Activated T-cell treated with anti-CD3 and anti-CD28 coated beads for 4 hours (primary cell): ENCODE results near the gene MPI.
"Not testable (repeated sequence)": the region's sequence is repeated elsewhere in the genome, so short reads cannot be mapped to it uniquely, and the experiment has no call there.

Source experiments
- DNase-seq: peaks from one replicate; pipeline ENCODE4 v3.0.0-alpha.2; 2020

Gene MPI

DNA sequence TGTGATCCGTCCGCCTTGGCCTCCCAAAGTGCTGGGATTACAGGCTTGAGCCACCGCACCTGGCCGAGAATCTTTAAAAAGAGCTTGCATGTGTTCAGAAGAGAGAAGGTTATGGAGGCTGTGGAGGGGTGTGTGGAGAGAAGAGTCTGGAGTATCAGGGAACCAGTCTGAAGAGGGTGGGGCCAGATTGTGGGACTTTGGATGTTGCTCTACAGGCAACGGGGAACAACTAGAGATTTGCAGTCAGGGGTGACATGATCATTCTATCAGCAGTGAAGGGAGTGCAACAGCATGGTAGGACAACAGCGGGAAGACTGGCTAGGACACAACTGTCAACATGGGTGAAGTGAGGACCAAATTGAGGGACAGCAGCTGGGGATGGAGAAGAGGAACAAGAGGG is 25.5 kb upstream of the MPI start:
- no peak for DNase-seq

DNA sequence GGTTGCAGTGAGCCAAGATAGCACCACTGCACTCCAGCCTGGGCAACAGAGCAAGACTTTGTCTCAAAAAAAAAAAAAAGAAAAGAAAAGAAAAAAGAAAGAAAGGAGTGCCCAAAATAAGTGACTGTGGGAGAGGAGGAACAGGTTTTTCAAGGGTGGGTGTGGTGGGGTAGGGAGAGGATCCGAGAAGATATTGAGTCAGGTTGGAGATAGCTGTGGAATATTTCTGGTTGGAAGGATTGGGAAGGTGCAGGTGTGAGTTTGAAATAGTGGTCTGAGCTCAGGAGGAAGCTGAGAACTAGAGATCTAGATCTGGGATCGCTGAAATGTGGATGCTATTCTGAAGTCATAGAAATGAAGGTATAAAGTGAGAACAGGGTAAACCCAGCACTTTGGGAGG is 24.5 kb upstream of the MPI start:
- no peak for DNase-seq

DNA sequence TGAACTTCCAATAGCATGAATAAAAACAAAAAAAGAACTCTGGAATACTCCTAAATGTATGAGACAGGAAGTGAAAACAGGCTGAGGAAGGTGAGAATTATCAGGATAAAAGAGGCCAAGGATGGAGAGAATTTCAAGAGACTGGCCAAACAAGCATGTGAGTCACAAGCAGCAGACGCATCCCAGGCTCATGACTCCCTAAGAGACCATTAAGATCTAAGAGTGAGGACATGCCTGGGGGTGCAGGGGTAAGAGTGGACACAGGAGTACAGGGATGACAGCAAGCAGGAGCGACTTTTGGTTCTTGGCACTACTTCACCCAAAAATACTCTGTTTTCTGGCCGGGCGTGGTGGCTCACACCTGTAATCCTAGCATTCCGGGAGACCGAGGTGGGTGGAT is 23.8 kb upstream of the MPI start:
- DNase-seq = no peak

DNA sequence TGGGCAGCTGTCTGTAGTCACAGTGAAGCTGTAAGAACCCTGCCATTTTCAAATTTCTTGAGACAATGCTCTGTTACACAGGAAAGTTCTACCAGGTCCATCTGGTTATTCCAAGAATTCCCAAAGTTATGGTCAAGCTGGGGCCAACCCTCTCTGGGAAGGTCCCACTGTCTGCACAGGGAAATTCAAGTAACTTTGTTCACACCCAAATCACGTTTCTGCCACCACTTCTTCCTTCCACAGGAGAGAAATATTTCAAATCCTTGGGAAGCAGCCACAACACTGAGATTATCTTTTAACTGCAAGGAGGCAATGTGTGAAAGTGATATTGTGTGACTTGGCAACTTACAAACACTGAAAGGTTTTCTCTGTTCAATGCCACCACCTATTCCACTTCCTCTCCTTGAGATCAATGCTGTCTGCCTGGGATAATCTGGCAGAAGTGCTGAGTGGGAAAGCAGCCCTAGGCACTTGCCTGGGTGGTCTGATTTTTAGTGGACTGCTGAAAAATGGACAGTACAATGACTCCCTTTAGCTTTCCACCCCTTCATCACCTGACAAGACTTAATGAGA is 22.3 kb upstream of the MPI start:
- no peak for DNase-seq

DNA sequence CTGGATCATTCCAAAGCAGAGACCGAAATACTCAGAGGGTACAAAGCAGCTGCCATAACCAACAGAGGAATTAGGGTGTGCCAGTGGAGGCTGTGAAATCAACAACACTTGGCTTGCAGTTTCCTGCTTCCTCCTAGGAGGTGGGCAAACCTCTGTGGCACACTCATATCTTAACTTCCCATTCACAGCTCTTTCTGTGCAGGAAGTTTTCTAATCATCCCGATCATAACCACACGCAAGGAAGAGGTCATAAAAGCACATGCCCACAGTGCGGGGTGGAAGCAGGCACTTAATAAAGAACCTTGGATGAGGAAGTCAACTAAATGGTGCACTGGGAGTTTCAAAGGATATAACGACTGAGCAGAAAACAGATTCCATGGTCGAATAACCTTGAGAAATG is 21.8 kb upstream of the MPI start:
- DNase-seq = no peak

DNA sequence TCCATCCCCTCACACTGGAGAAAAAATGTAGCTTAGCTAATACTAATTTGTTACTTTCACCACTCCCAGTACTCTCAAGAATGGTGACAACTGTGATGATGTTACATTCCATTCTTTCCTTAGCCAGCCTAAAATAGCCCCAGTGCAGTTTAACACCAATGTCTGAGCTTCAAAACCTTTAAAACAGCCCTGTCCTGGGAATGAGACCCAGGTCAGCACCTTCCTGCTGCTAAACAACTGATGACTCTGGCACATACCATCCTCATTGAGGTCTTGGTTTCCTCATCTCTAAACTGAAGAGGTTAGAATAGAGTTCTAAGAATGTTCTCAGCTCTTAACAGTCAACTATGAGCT is 20.5 kb upstream of the MPI start:
- DNase-seq = no peak

DNA sequence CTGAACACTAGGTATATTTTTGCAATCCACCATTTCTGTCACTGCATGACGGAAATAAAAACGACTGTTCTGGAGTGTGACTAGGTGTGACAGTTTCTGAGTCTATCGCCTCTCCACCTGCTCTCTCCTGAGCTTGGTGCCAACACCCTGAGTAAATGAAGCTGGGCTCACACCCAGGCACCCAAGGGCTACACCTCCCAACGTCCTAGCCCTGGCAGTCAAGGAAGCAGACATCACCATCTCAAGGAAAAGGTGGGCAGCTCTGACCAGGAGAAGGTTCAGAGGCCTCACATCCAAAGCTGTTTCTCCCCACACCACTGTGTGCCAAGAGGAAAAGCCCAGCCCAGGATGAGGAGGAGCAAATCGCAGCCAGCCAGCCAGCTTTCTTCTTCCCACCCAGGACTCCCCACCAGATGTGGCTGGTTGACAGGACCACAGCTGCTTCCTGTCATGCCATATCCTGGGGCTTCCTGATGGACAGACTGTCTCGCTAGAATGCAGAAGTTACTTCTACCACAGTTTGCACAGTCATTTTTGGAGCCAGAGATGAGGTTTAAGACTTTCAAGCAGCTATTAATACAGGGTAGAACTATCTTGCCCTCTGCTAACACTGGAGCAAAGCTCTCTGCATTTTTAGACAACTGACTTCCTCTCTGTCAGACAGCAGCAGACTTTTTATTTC is 20.0 kb upstream of the MPI start:
- no peak for DNase-seq

DNA sequence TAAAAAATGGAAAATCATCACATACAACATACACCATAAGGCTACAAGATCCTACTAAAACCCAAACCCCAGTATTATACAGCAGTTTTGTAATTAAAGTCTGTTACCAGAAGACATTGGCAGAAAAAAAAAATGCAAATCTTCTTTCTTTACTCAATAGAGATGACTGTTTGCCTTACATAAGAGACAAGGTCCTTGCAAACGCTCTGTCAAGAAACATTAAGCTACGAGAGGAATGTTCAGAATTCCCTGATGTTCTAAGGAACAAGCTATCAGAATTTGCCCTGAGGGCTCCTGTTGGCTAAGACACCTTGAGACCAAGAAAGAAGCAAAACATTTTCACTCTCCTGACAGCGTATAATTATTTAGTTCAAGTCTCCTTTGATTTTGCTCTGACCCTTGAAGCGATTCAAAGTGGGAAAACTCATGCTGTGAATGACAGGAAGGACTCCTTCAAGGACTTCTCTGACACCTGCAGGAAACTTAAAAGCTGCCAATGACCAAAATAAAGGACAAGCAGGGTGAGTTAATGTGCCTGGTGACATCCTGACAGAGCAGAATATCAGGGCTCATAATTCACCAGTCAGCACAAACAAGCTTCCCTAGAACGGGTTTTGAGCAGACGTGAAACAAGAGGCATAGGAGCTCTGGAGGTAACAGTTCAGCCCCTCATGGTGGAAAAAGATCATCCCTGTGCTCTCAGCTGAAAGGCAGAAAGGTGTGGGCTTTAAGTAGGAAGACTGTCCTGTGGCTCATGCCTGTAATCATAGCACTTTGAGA is 19.2 kb upstream of the MPI start:
- no peak for DNase-seq

DNA sequence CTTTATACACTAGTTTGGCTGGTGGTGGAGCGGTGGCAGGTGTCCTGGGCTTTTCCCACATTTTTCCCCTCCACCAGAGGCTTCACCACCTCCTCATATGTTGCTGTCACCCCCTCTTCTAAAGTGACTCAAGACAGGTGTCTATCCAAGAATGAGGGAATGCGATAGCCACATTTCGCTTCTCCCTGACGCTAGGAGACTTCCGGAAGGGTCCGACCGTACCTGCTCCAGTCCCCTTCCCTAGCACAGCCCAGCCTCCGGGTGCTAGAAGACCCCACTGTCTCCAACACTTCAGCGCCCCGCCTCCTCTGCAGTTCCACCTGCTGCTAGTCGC is 17.2 kb upstream of the MPI start:
- no peak for DNase-seq

DNA sequence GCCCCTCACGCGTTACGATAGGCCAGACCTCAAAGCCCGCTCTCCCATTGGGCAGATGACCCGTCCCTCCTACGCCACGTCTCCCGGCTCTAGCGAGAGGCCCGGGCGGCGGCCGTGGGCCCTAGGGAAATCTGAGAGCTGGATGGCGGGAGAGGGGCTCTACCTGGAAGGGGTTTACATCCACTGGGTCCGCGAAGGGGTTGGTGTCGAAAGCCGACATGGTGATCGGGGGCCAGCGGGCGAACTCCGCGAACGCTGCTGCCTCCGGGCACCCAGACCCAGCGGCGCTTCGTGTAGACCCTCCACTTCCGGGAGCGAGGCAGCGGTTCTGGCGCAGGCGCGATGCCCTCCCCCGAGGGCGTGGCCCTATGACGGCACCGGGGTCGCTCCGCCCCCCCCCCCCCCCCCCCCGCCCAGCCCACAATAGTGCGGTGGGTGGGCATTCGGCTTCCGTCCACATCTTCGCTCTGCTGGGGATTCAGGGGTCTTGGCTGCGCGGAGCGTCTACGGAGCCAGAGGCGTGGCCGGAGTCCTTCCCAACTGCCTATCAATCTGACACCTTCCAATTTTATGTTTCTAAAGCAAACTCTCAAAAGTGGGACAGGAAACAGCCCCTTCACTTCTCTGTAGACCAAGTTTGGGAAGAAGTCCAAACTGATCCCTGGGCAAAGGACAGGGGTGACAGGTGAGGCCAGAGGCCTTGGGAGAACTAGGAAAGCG is 16.6 kb upstream of the MPI start, which contains the start of gene SCAMP2:
Gene SCAMP2 (minus strand): TSS at position 330 of the 720 bp plus-strand sequence. CDS start 110 bp downstream, at position 220.
- peak; percentile 79 for DNase-seq

DNA sequence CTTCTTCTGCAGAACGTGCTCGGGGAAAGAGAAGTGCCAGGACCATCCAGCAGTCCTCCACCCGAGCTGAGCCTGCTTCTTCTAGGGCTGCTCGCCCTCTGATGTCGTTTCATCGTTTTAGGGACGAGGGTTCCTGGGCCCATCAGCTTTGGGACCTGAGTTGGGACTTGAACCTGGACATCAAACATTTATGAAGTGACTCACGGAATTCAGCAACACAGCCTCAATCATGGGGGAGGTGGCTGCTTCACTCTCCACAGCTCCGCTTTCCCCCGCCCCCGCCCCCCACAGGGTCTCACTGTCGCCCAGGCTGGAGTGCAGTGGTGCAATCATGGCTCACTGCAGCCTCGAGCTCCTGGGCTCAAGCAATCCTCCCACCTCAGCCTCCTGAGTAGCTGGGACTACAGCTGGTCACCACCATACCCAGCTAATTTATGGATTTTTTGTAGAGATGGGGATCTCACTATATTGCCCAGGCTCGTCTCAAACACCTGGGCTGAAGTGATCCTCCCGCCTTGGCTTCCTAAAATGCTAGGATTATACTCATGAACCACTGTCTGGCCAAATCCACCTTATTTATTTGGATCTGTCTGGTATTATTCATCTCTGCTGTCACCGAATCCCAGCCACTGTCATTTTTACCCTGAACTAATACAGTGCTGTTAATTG is 16.0 kb upstream of the MPI start:
- no peak for DNase-seq

DNA sequence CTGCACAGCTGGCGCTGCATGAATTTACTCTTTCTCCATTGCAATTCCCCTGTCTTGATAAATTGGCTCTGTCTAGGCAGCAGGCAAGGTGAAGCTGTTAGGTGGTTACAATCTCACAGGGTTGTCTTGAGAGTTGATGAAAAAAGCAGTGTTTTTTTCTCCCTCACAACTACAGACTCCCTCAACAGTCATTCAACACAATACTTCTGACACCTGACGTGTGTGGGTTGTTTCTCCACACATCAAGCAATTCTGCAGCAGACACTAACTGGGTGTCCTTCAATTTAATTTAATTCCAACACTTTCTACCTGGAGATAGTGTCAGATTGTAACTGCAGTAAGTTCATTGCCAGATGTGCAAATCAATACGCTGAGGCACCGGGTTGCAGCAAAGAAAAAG is 11.6 kb upstream of the MPI start:
- DNase-seq = no peak

DNA sequence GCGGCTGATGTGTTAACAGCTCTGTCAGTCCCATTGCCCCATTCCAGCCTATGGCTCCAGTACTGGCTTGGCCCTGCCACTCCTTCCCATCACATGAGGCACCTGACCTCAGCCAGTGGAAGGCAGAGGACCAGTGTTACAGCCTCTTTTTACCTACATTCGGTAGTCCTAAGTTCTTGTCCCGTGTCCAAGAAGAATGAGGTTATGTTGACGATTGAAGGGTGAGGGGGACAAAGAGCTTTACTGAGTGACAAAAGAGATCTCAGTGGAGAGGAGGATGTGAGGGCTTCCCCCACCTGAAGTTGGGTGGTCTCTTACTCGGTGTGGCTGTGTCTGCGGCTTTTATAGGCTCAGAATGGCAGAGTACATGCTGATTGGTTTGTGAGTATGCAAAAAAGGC is 7.3 kb upstream of the MPI start:
- DNase-seq = no peak

DNA sequence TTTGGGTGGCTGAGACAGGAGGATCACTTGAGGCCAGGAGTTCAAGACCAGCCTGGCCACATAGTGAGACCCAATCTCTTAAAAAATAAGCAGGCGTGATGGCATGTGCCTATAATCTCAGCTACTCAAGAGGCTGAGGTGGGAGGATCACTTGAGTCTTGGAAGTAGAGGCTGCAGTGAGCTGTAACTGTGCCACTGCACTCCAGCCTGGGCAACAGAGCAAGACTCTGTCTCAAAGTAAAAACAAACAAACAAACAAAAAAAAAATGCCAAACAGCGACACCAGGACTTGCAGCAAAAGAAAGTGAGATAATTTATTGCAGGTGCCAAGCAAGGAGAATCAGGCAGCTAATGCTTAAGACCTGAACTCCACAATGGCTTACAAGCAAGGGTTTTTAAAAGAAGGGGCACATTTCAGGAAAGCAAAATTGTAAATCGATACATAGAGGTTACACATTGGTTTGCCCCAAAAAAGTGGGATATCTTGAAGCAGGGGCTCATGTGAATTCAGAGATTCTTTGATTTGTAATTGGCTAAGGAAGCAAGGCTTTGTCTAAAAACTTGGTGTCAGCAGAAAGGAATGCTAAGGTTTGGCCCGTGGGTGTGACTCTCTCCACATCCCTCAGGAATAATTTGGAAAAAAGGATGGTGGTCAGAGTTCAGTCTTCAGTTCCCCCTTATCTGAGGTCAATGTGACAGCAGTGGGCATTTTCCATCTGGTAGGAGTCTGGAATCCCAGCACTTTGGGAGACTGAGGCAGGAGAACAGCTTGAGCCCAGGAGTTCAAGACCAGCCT is 5.2 kb upstream of the MPI start:
- no peak for DNase-seq

DNA sequence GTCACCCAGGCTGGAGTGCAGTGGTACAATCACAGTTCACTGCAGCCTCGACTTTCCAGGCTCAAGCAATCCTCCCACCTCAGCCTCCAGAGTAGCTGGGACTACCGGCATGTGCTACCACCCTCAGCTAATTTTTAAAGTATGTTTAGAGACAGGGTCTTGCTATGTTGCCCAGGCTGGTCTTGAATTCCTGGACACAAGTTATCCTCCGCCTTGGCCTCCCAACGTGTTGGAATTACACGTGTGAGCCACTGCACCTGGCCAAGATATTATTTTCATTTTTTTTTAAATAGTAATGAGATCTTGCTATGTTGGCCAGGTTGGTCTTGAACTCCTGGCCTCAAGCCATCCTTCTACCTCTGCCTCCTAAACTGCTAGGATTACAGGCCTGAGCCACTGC is 4.4 kb upstream of the MPI start:
- DNase-seq = no peak

DNA sequence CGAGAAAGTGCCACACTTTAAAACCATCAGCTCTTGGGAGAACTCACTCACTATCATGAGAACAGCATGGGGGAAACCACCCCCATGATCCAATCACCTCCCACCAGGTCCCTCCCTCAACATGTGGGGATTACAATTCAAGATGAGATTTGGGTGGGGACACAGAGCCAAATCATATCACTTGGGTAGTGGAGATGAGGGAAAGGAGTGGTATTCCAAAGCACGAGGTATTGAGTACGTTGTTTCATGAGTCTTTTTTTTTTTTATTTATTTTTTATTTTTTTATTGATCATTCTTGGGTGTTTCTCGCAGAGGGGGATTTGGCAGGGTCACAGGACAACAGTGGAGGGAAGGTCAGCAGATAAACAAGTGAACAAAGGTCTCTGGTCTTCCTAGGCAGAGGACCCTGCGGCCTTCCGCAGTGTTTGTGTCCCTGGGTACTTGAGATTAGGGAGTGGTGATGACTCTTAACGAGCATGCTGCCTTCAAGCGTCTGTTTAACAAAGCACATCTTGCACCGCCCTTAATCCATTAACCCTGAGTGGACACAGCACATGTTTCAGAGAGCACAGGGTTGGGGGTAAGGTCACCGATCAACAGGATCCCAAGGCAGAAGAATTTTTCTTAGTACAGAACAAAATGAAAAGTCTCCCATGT is 2.2 kb upstream of the MPI start:
- DNase-seq = not testable (repeated sequence)

DNA sequence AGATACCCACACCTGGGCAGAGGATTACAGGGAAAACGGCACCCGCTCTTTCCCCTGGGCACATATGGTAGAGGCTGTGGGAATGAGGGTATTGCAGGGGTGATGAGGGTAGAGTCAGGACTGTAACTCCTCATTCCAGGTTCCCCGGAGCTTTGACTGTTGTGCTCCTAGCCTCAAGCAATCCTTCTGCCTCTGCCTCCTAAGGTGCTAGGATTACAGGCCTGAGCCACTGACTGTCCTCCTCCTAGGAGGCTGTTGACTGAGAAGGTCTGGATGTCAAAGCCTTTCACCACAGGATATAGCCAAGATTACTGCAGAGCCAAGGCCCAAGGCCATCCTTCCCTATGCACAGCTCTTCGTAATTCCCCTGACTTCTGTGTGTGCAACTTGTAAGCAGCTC is 1.1 kb upstream of the MPI start:
- DNase-seq = no peak

DNA sequence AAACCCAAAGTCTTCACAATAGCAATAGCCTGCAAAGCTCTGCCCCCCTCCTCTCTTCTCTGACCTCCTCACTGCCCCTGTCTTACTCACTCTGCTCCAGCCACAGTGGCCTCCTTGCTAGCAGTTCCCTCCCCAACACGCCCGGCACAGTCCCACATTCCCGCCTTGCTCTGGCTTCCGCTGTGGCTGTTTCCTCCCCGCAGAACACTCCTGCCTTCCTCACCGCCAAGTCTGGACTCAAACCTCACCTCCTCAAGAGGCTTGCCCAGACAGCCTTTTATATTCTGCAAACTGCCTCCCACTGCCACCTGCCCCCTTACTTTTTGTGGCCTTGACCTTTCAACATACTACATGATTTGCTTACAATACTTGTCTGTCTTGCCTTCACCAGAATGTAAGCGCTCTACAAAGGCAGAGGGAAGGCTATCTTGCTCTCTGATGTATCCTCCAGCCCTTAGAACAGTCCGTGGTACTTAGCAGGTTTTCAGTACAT is 406 bp upstream of the MPI start:
- no peak for DNase-seq

DNA sequence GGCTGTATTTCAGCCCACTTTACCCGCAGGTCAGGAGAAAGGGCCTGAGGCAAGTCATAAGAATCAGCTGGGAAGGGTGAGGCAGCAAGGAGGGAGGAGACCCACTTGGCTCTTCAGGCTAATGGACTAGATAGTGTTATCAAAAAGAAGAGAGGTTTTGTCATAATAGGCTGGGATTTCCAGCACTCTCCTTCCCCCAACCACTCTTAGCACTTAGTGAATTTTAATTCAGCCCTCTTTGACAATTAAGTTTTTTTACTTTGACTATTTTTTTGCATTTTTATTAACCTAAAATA is 771 bp downstream of the MPI start:
- no peak for DNase-seq

DNA sequence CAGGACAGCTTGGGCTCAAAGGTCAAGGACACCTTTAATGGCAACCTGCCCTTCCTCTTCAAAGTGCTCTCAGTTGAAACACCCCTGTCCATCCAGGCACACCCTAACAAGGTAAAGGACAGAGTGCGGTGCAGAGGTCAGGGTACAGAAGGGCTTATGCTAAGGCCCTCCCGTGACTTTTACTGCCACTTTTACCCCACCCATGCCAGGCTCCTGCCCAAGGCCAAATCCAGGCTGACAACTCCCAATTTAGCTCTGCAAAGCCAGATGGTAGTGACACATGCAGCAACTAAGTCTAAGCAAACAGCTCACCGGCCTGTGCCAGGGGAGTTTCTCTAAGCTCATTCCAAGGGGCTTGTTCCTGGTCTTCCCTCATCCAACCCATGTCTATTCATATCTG is 1.6 kb downstream of the MPI start:
- no peak for DNase-seq

DNA sequence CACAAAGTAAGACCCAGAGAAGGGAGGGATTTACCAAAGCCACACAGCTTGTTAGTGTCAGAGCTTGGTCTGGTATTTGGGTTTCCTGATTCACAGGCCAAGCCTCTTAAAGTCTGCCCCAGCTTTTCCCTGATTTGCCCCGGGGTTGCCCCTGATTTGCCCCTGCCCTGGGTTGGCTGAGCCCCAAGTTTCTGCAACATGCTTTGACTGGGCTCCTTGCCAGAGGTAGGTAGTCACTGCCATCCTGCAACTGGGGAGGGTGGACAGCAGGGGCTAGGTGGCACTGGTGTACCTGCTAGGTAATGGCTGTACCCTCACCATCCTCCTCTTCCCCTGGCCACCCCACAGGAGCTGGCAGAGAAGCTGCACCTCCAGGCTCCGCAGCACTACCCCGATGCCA is 2.5 kb downstream of the MPI start:
- DNase-seq = no peak

DNA sequence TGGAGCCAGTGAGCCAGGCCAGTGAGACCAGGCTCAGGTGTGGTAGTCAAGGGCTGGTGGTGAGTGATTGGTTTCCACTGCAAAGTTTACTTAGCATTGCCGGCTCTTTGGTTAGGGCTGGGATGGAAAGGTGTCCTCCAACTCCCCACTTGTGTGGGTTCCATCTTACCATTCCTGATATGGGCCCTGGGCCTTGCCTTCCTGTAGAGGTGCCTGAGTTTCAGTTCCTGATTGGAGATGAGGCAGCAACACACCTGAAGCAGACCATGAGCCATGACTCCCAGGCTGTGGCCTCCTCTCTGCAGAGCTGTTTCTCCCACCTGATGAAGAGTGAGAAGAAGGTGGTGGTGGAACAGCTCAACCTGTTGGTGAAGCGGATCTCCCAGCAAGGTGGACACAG is 3.1 kb downstream of the MPI start:
- DNase-seq = no peak
